ENCODE data around the gene CCDC18.
"Not testable (repeated sequence)": the region's sequence is repeated elsewhere in the genome, so short reads cannot be mapped to it uniquely, and the experiment has no call there.

CCDC18 gene

GRCh38 chr1:93154898-93155297, 25.6 kb upstream of the CCDC18 start:
- TF ChIP-seq CTCF (IDR thresholded peaks at IDR 0.05; ENCODE audit: low read depth, low read length) = no peak
- no peak overlapping the region for H3K4me3 ChIP-seq (replicated peaks in 1 of 2; ENCODE audit: low read depth in 2 of 2, low read length in 2 of 2)
- no peak for DNase-seq (ENCODE audit: low read depth in 2 of 2)

GRCh38 chr1:93155335-93155734, 25.2 kb upstream of the CCDC18 start:
- no peak for TF ChIP-seq CTCF (IDR thresholded peaks at IDR 0.05; ENCODE audit: low read depth, low read length)
- no peak overlapping the region for H3K4me3 ChIP-seq (replicated peaks in 1 of 2; ENCODE audit: low read depth in 2 of 2, low read length in 2 of 2)
- DNase-seq (ENCODE audit: low read depth in 2 of 2) = peak in 1 of 2 donors; percentile 35

GRCh38 chr1:93159337-93159736, 21.2 kb upstream of the CCDC18 start:
- no peak overlapping the region for H3K4me3 ChIP-seq (replicated peaks in 1 of 2; ENCODE audit: low read depth in 2 of 2, low read length in 2 of 2)
- TF ChIP-seq CTCF (IDR thresholded peaks at IDR 0.05; ENCODE audit: low read depth, low read length) = no peak
- DNase-seq (ENCODE audit: low read depth in 2 of 2) = no peak

- H3K4me3 ChIP-seq (replicated peaks in 1 of 2; ENCODE audit: low read depth in 2 of 2, low read length in 2 of 2); DNase-seq (ENCODE audit: low read depth in 2 of 2): not testable (repeated sequence)
Measured at GRCh38 chr1:93163314-93163713, 17.2 kb upstream of the CCDC18 start.

- TF ChIP-seq CTCF (IDR thresholded peaks at IDR 0.05; ENCODE audit: low read depth, low read length) = no peak
- DNase-seq (ENCODE audit: low read depth in 2 of 2) = peak in 1 of 2 donors; percentile 16
- no peak overlapping the region for H3K4me3 ChIP-seq (replicated peaks in 1 of 2; ENCODE audit: low read depth in 2 of 2, low read length in 2 of 2)
Measured at GRCh38 chr1:93164816-93165215, 15.7 kb upstream of the CCDC18 start.

- not testable (repeated sequence) for H3K4me3 ChIP-seq (replicated peaks in 1 of 2; ENCODE audit: low read depth in 2 of 2, low read length in 2 of 2); DNase-seq (ENCODE audit: low read depth in 2 of 2)
Measured at GRCh38 chr1:93165895-93166294, 14.6 kb upstream of the CCDC18 start.

- no peak overlapping the region for H3K4me3 ChIP-seq (replicated peaks in 1 of 2; ENCODE audit: low read depth in 2 of 2, low read length in 2 of 2)
- no peak for TF ChIP-seq CTCF (IDR thresholded peaks at IDR 0.05; ENCODE audit: low read depth, low read length)
- DNase-seq (ENCODE audit: low read depth in 2 of 2) = no peak
Measured at GRCh38 chr1:93167006-93167405, 13.5 kb upstream of the CCDC18 start.

GRCh38 chr1:93170141-93170678, 10.3 kb upstream of the CCDC18 start:
- not testable (repeated sequence) for H3K4me3 ChIP-seq (replicated peaks in 1 of 2; ENCODE audit: low read depth in 2 of 2, low read length in 2 of 2); DNase-seq (ENCODE audit: low read depth in 2 of 2)

All from cardiac fibroblast (primary cell).